Esophagus muscularis mucosa (tissue), 4 donors: ENCODE results near the gene NAA25. TPM values are rescaled to one million over a fixed set of nuclear protein-coding genes. Genes with fewer than 3 reads are reported as not detected.

Experiments used
- DNase-seq: peaks from one replicate; pipeline ENCODE4 v3.0.0-alpha.2; 2017; ENCODE audit errors: extremely low spot score
- H3K27ac ChIP-seq, 4 donors: fragments of 200-600 bp; sonication (generic); replicated peaks in 1 of 4; 1 replicate in 3 of 4; 2 replicates in 1 of 4; pipeline ENCODE4 v1.5.1; 2016 to 2019; ENCODE audit warnings: mild to moderate bottlenecking in 1 of 4
- H3K27me3 ChIP-seq, 4 donors: fragments of 200-600 bp; sonication (generic); one replicate each; pipeline versions ENCODE4 v1.5.1 to v1.6.0; 2016 to 2019
- H3K36me3 ChIP-seq, 4 donors: fragments of 200-600 bp; sonication (generic); one replicate each; pipeline ENCODE4 v1.5.1; 2016 to 2019
- H3K4me1 ChIP-seq, 4 donors: fragments of 200-600 bp; sonication (generic); one replicate each; pipeline ENCODE4 v1.5.1; 2016 to 2019
- H3K4me3 ChIP-seq, 4 donors: fragments of 200-600 bp; sonication (generic); 1 replicate in 2 of 4; 2 replicates in 2 of 4; pipeline ENCODE4 v1.5.1; 2016 to 2019; ENCODE audit warnings: mild to moderate bottlenecking in 4 of 4, moderate library complexity in 1 of 4
- H3K9me3 ChIP-seq, 4 donors: fragments of 200-600 bp; sonication (generic); 1 replicate in 3 of 4; 2 replicates in 1 of 4; pipeline ENCODE4 v1.5.1; 2016 to 2019
- EP300 ChIP-seq: sonication (generic); formaldehyde crosslinking; IDR thresholded peaks from one replicate; pipeline ENCODE4 v1.6.1; 2017; ENCODE audit warnings: antibody characterized with exemption
- POLR2A ChIP-seq: fragments of 450-650 bp; IDR thresholded peaks from one replicate; pipeline ENCODE4 v1.6.1; 2017; ENCODE audit warnings: antibody characterized with exemption, moderate library complexity, mild to moderate bottlenecking, low read depth
- POLR2AphosphoS5 ChIP-seq, 2 donors: sonication (generic); formaldehyde crosslinking; IDR thresholded peaks; one replicate each; pipeline ENCODE4 v1.6.1; 2017; ENCODE audit warnings: antibody characterized with exemption in 2 of 2
- WGBS: methylation state at CpG from one replicate; pipeline ENCODE4 v1.1.5; 2018; 5-methylcytosine and 5-hydroxymethylcytosine counted together
- intact Hi-C: fragments of 100-400 bp; cut with DNase I; formaldehyde crosslinking; loops from one replicate; pipeline ENCODE4 v1.15.1; 2023
- total RNA-seq, 4 donors: library from RNA; depleted of rRNA; stranded (reverse); fragments of >200 nt; gene quantifications; one replicate each; pipeline versions ENCODE4 v1.1.0 to v1.2.1, GENCODE V29; 2016
- TF ChIP-seq, protein P1 (sequence below), 3 experiments: fragments of 200-600 bp in 2 of 3; fragments of 450-650 bp in 1 of 3; sonication (generic) in 2 of 3; IDR thresholded peaks; one replicate each; pipeline ENCODE4 v1.5.1; 2017 to 2019; ENCODE audit warnings: antibody characterized with exemption in 3 of 3, mild to moderate bottlenecking in 2 of 3, moderate library complexity in 1 of 3

The NAA25 gene
- total RNA-seq, 4 donors from 2014 or later = 11.9 to 18.7 (median 13.2) TPM

DNA sequence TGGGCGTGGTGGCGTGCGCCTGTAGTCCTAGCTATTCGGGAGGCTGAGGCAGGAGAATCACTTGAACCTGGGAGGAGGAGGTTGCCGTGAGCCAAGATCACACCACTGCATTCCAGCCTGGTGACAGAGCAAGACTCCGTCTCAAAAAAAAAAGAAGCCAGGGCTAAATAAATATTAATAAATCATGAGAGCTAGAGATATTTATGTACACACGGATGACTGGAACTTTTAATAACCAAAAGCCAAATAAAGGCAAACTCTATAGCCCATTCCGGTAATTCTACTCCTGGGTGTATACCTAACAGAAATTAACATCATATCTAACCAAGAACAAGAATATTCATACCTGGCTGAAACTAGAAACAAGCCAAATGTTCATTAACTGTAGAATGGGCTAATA lies 9.1 kb upstream of the NAA25 start:
- Histone ChIP-seq H3K27me3 (no peaks in the 10 kb centered on the region), H3K36me3 (no peaks in the 10 kb centered on the region)
- 84% methylated on average over 8 of the region's 8 CpGs for WGBS

DNA sequence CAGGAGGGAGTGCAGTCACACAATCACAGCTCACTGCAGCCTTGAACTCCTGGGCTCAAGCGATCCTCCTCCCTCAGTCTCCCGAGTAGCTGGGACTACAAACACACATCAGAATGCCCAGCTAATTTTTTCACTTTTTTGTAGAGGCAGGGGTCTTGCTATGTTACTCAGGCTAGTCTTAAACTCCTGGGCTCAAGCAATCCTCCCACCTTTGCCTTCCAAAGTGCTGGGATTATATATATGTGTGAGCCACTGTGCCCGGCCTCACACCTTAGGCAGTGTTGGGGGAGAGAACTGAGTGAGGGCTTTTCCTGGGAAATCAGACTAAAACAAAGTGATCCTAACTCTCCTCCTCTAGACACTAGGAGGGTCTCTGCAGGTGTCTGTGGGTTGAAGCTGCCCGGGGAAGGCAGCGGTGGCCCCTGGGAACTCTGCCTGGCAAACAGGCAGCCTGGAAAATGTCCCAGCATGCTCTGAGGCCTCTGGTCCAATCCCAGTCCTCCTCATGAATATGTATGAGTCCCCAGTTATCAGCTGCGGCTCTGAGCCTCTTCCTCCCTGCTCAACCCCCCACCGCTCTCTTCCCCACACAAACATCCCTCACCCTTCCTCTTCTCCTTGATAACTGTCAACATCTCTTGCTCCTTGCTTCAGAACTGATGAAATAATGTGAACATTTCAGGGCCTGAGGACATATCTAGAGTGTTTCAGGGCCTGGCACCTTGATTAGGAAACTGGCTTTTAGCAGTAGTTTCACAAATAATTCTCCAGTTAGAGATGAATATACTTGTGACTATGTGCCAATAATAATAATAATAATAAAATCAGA lies 7.9 kb upstream of the NAA25 start:
- TF ChIP-seq POLR2A (no peak), EP300 (no peak), POLR2AphosphoS5 (IDR thresholded peaks at IDR 0.05) (no peak)
- TF ChIP-seq, protein P1, sequence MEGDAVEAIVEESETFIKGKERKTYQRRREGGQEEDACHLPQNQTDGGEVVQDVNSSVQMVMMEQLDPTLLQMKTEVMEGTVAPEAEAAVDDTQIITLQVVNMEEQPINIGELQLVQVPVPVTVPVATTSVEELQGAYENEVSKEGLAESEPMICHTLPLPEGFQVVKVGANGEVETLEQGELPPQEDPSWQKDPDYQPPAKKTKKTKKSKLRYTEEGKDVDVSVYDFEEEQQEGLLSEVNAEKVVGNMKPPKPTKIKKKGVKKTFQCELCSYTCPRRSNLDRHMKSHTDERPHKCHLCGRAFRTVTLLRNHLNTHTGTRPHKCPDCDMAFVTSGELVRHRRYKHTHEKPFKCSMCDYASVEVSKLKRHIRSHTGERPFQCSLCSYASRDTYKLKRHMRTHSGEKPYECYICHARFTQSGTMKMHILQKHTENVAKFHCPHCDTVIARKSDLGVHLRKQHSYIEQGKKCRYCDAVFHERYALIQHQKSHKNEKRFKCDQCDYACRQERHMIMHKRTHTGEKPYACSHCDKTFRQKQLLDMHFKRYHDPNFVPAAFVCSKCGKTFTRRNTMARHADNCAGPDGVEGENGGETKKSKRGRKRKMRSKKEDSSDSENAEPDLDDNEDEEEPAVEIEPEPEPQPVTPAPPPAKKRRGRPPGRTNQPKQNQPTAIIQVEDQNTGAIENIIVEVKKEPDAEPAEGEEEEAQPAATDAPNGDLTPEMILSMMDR (IDR thresholded peaks at IDR 0.05) = no peak
- peak overlapping the region in 1 of 4 donors; percentile 6 for H3K4me3 ChIP-seq
- intact Hi-C loops = no loop called here
- DNase-seq = no peak
- H3K9me3 ChIP-seq = no peaks in the 10 kb centered on the region
- H3K36me3 ChIP-seq = no peaks in the 10 kb centered on the region
- 53% methylated on average over 7 of the region's 7 CpGs for WGBS
- H3K4me1 ChIP-seq = peaks cover 4 to 20% (median 8%) of the 10 kb centered on the region in 4 donors
- no peaks in the 10 kb centered on the region for H3K27me3 ChIP-seq
- peak overlapping the region; percentile 28 to 53 (median 44) for H3K27ac ChIP-seq

More for the DNA sequence above, 9.1 kb upstream of the NAA25 start:
- no peak for DNase-seq
- TF ChIP-seq POLR2A (no peak), POLR2AphosphoS5 (IDR thresholded peaks at IDR 0.05) (no peak), EP300 (no peak)
- TF ChIP-seq, protein P1 (IDR thresholded peaks at IDR 0.05) = no peak
- peaks cover 16 to 30% (median 20%) of the 10 kb centered on the region in 4 donors for H3K4me1 ChIP-seq
- H3K4me3 ChIP-seq = no peak overlapping the region
- intact Hi-C loops = no loop called here
- H3K9me3 ChIP-seq = no peaks in the 10 kb centered on the region
- peak overlapping the region in 1 of 4 donors; percentile 53 for H3K27ac ChIP-seq

DNA sequence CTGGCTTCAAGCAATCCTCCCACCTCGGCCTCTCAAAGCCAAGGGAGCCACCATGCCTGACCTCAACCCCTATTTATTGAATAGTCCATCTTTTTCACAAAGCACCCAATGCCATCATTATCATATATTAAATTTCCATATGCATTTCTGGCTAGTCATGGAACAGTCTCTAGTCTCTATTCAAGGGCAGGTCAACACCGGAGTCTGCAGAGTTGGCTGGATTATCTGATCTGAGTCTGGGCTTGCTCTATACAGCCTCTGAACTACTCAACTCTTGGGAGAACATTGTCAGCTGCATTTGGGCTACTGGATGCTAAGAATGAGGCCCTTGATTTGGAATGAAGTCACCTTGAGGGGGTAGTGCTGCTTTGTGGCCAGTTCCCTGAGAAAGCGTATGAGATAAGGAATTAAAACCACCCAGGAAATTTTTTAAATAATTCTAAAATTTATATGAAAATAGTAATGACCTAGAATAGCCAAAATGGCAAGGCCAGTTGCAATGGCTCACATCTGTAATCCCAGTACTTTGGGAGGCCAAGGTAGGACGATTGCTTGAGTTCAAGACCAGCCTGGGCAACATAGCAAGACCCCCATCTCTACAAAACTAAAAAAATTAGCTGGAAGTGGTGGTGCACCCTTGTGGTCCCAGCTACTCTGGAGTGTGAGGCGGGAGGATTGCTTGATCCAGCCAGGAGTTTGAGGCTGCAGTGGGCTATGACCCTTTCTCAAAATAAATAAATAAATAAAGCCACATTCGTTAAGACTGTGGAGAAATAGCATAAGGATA lies 6.9 kb upstream of the NAA25 start:
- DNase-seq = no peak
- intact Hi-C loops = no loop called here
- Histone ChIP-seq H3K9me3 (no peaks in the 10 kb centered on the region), H3K4me1 (peaks cover 0 to 18% (median 3%) of the 10 kb centered on the region in 4 donors), H3K27me3 (no peaks in the 10 kb centered on the region), H3K27ac (no peak overlapping the region), H3K4me3 (no peak overlapping the region), H3K36me3 (no peaks in the 10 kb centered on the region)
- TF ChIP-seq POLR2A = no peak
- TF ChIP-seq, protein P1 (IDR thresholded peaks at IDR 0.05) = no peak
- no peak for TF ChIP-seq POLR2AphosphoS5 (IDR thresholded peaks at IDR 0.05)
- TF ChIP-seq EP300 = no peak
- 90% methylated on average over 6 of the region's 6 CpGs for WGBS

DNA sequence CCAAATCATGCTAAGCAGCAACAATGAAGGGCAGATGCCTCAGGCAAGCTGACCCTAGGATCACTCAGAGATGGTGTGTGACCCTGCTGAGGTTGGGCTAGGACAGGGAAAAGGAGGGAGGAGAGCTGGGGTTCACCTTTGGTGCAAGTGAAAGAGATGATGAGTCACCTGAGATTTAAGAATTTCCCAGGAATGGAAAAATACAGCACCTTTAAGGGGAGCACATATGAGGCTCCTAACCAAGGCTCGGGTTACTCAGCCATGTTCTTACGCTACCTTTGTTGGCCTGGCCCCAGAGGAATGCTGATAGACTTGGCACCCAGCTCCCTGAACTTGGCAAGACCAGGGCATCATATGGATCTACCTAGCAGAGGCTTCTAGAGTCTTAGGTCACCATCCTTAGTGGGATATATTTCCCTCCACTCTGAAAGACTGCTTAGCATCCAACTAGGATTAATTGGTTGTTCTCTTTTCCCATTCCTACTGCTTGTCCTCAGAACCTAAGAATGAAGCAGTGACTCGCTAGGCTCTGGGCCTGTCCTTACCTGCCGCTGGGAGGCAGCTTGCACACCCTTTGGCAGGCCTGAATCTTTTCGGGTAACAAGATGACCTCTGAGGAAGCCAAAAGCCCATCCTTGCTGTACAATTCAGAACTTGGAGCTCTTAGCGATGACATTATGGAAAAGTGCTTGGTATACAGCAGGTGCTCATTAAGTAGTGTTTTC lies 4.0 kb upstream of the NAA25 start:
- H3K9me3 ChIP-seq = no peaks in the 10 kb centered on the region
- TF ChIP-seq, protein P1 (IDR thresholded peaks at IDR 0.05) = no peak
- TF ChIP-seq POLR2A (no peak), POLR2AphosphoS5 (IDR thresholded peaks at IDR 0.05) (no peak), EP300 (no peak)
- no peaks in the 10 kb centered on the region for H3K36me3 ChIP-seq
- peaks cover 12 to 21% (median 17%) of the 10 kb centered on the region in 4 donors for H3K4me1 ChIP-seq
- DNase-seq = no peak
- 96% methylated on average over 6 of the region's 6 CpGs for WGBS
- no peaks in the 10 kb centered on the region for H3K27me3 ChIP-seq
- no peak overlapping the region for H3K4me3 ChIP-seq
- no peak overlapping the region for H3K27ac ChIP-seq
- intact Hi-C loops = no loop called here
